Activated CD4-positive, alpha-beta memory T cell treated with anti-CD3 and anti-CD28 coated beads for 36 hours (primary cell): ENCODE results near the gene CTSE. TPM values are rescaled to one million over a fixed set of nuclear protein-coding genes. Genes with fewer than 3 reads are reported as not detected.
"Not testable (repeated sequence)": the region's sequence is repeated elsewhere in the genome, so short reads cannot be mapped to it uniquely, and the experiment has no call there.

ENCODE experiments used
- CTCF ChIA-PET: fragments of 350-600 bp; sonication (Branson Sonifier 250); formaldehyde crosslinking; loops from one replicate; lab custom pipeline; 2021; ENCODE audit warnings: antibody characterized with exemption, inconsistent platforms; lab: Charles Lee
- POLR2A ChIA-PET: fragments of 350-600 bp; sonication (Branson Sonifier 250); formaldehyde crosslinking; loops from one replicate; lab custom pipeline; 2021; ENCODE audit warnings: antibody characterized with exemption; lab: Charles Lee
- DNase-seq: peaks from one replicate; pipeline ENCODE4 v3.0.0-alpha.2; 2020
- H3K27ac Mint-ChIP-seq: one replicate; pipeline ENCODE4 v1.8.0; 2021; ENCODE audit warnings: mixed read lengths
- H3K27me3 Mint-ChIP-seq: one replicate; pipeline ENCODE4 v1.8.0; 2021; ENCODE audit warnings: mixed read lengths
- H3K36me3 Mint-ChIP-seq: one replicate; pipeline ENCODE4 v1.8.0; 2021; ENCODE audit warnings: mixed read lengths
- H3K4me1 Mint-ChIP-seq: one replicate; pipeline ENCODE4 v1.8.0; 2021; ENCODE audit warnings: low read depth, mixed read lengths
- H3K4me3 Mint-ChIP-seq: one replicate; pipeline ENCODE4 v1.8.0; 2021; ENCODE audit warnings: mild to moderate bottlenecking, mixed read lengths
- H3K9me3 Mint-ChIP-seq: one replicate; pipeline ENCODE4 v1.8.0; 2021; ENCODE audit warnings: mixed read lengths
- intact Hi-C: fragments of 100-400 bp; cut with micrococcal nuclease; formaldehyde crosslinking; loops from one replicate; pipeline ENCODE4 v1.15.1; 2023
- total RNA-seq, 2 experiments: library from RNA; stranded (reverse); gene quantifications; one replicate each; pipeline ENCODE4 v1.2.3, GENCODE V29; 2021

CTSE gene
- total RNA-seq, result not detected

- Mint-ChIP-seq H3K27me3 (peaks cover 10% of the 10 kb centered on the region), H3K9me3 (no peaks in the 10 kb centered on the region), H3K36me3 (no peaks in the 10 kb centered on the region), H3K27ac (no peak within 1 kb of the TSS), H3K4me1 (no peaks in the 10 kb centered on the region), H3K4me3 (no peak within 1 kb of the TSS)
- no peak for DNase-seq
- ChIA-PET CTCF (no interaction called here), POLR2A (no interaction called here)
- intact Hi-C loops, result no loop called here
These were observed at the start of gene CTSE for GRCh38 chr1:206023695-206024094. Gene CTSE (minus strand): TSS chr1:206023895. CDS start chr1:206023791, 104 bp downstream.

GRCh38 chr1:206070627-206071304 is 47.1 kb upstream of the CTSE start:
- CTCF ChIA-PET, result interaction anchor here (0.9 to 1.1 kb wide), 2 partner anchors 11 to 41 kb away, joined by 3 to 4 read pairs; no protein-coding TSS in a partner anchor

GRCh38 chr1:206068314-206068713 is 44.6 kb upstream of the CTSE start:
- intact Hi-C loops, result no loop called here
- POLR2A ChIA-PET, result no interaction called here
- Mint-ChIP-seq H3K4me1 (peaks cover 7% of the 10 kb centered on the region), H3K27ac (no peak overlapping the region), H3K36me3 (no peaks in the 10 kb centered on the region), H3K9me3 (no peaks in the 10 kb centered on the region), H3K27me3 (peaks cover 6% of the 10 kb centered on the region), H3K4me3 (no peak overlapping the region)
- DNase-seq, result no peak
- CTCF ChIA-PET, result interaction anchor here (0.7 to 1.5 kb wide), 2 partner anchors 38 to 84 kb away, joined by 3 to 6 read pairs; no protein-coding TSS in a partner anchor

More at GRCh38 chr1:206070627-206071304, 47.1 kb upstream of the CTSE start:
- Mint-ChIP-seq H3K27ac (no peak overlapping the region), H3K9me3 (no peaks in the 10 kb centered on the region), H3K4me1 (peaks cover 7% of the 10 kb centered on the region), H3K36me3 (no peaks in the 10 kb centered on the region), H3K4me3 (no peak overlapping the region), H3K27me3 (peaks cover 6% of the 10 kb centered on the region)
- intact Hi-C loops, result no loop called here
- POLR2A ChIA-PET, result no interaction called here
- no peak for DNase-seq

- POLR2A ChIA-PET, result no interaction called here
- DNase-seq, result no peak
- intact Hi-C loops, result no loop called here
- CTCF ChIA-PET, result interaction anchor here (0.7 to 1.5 kb wide), 3 partner anchors 38 to 83 kb away, joined by 3 to 6 read pairs (median 3); no protein-coding TSS in a partner anchor
- Mint-ChIP-seq H3K27ac (no peak overlapping the region), H3K36me3 (no peaks in the 10 kb centered on the region), H3K4me1 (peaks cover 7% of the 10 kb centered on the region), H3K27me3 (peaks cover 6% of the 10 kb centered on the region), H3K9me3 (peaks cover 4% of the 10 kb centered on the region), H3K4me3 (no peak overlapping the region)
These were observed 44.0 kb upstream of the CTSE start for GRCh38 chr1:206067486-206068227.

- peaks cover 6% of the 10 kb centered on the region for H3K27me3 Mint-ChIP-seq
- DNase-seq, result no peak
- peaks cover 7% of the 10 kb centered on the region for H3K4me1 Mint-ChIP-seq
- ChIA-PET POLR2A (no interaction called here), CTCF (interaction anchor here (0.9 to 1.5 kb wide), 2 partner anchors 37 to 39 kb away, joined by 3 to 6 read pairs; no protein-coding TSS in a partner anchor)
- H3K4me3 Mint-ChIP-seq, result no peak overlapping the region
- intact Hi-C loops, result no loop called here
- H3K9me3 Mint-ChIP-seq, result peaks cover 4% of the 10 kb centered on the region
- H3K36me3 Mint-ChIP-seq, result no peaks in the 10 kb centered on the region
- H3K27ac Mint-ChIP-seq, result no peak overlapping the region
These were observed 42.9 kb upstream of the CTSE start for GRCh38 chr1:206066479-206067171.

GRCh38 chr1:206065547-206066145 is 42.0 kb upstream of the CTSE start:
- Mint-ChIP-seq H3K9me3 (peaks cover 4% of the 10 kb centered on the region), H3K27ac (no peak overlapping the region), H3K36me3 (no peaks in the 10 kb centered on the region), H3K4me3 (no peak overlapping the region), H3K27me3 (peaks cover 6% of the 10 kb centered on the region), H3K4me1 (peaks cover 7% of the 10 kb centered on the region)
- POLR2A ChIA-PET, result no interaction called here
- DNase-seq, result no peak
- CTCF ChIA-PET, result no interaction called here
- intact Hi-C loops, result no loop called here

- H3K9me3 Mint-ChIP-seq, POLR2A ChIA-PET, H3K4me1 Mint-ChIP-seq, intact Hi-C loops, H3K36me3 Mint-ChIP-seq, CTCF ChIA-PET, H3K27me3 Mint-ChIP-seq, DNase-seq, H3K4me3 Mint-ChIP-seq, H3K27ac Mint-ChIP-seq: not testable (repeated sequence)
These were observed 40.8 kb upstream of the CTSE start for GRCh38 chr1:206064501-206064900.

GRCh38 chr1:206064001-206064400 is 40.3 kb upstream of the CTSE start:
- CTCF ChIA-PET, H3K4me3 Mint-ChIP-seq, H3K4me1 Mint-ChIP-seq, H3K36me3 Mint-ChIP-seq, intact Hi-C loops, H3K27ac Mint-ChIP-seq, POLR2A ChIA-PET, H3K27me3 Mint-ChIP-seq, H3K9me3 Mint-ChIP-seq, DNase-seq: not testable (repeated sequence)

GRCh38 chr1:206062464-206062863 is 38.8 kb upstream of the CTSE start:
- Mint-ChIP-seq H3K27ac (no peak overlapping the region), H3K36me3 (no peaks in the 10 kb centered on the region), H3K4me1 (peaks cover 5% of the 10 kb centered on the region), H3K4me3 (no peak overlapping the region), H3K27me3 (peaks cover 2% of the 10 kb centered on the region), H3K9me3 (peaks cover 4% of the 10 kb centered on the region)
- no peak for DNase-seq
- CTCF ChIA-PET, result no interaction called here
- POLR2A ChIA-PET, result no interaction called here
- intact Hi-C loops, result no loop called here

- POLR2A ChIA-PET, result no interaction called here
- H3K27ac Mint-ChIP-seq, result no peak overlapping the region
- H3K9me3 Mint-ChIP-seq, result peaks cover 4% of the 10 kb centered on the region
- no peaks in the 10 kb centered on the region for H3K36me3 Mint-ChIP-seq
- H3K4me1 Mint-ChIP-seq, result no peaks in the 10 kb centered on the region
- intact Hi-C loops, result no loop called here
- no peak overlapping the region for H3K4me3 Mint-ChIP-seq
- CTCF ChIA-PET, result no interaction called here
- no peaks in the 10 kb centered on the region for H3K27me3 Mint-ChIP-seq
- no peak for DNase-seq
These were observed 37.1 kb upstream of the CTSE start for GRCh38 chr1:206060844-206061243.

- intact Hi-C loops, result no loop called here
- no peak overlapping the region for H3K4me3 Mint-ChIP-seq
- POLR2A ChIA-PET, result no interaction called here
These were observed 35.7 kb upstream of the CTSE start for GRCh38 chr1:206059355-206059915.

More at GRCh38 chr1:206059355-206059915, 35.7 kb upstream of the CTSE start:
- CTCF ChIA-PET, result interaction anchor here (1.1 to 1.6 kb wide), 2 partner anchors 11 to 82 kb away, joined by 3 read pairs; no protein-coding TSS in a partner anchor
- H3K36me3 Mint-ChIP-seq, result no peaks in the 10 kb centered on the region
- no peaks in the 10 kb centered on the region for H3K27me3 Mint-ChIP-seq
- no peaks in the 10 kb centered on the region for H3K4me1 Mint-ChIP-seq
- no peak overlapping the region for H3K27ac Mint-ChIP-seq
- no peak for DNase-seq
- peaks cover 4% of the 10 kb centered on the region for H3K9me3 Mint-ChIP-seq
